HFF-Myc (cell line): Measurements from ENCODE around the gene DPPA2.

Experiments
- DNase-seq: peaks from one replicate; pipeline ENCODE4 v3.0.0-alpha.2; 2011; ENCODE audit warnings: low read depth; ENCODE audit errors: extremely low read depth
- H3K4me3 ChIP-seq: replicated peaks from 2 replicates; pipeline ENCODE4 v1.5.1; 2011; ENCODE audit warnings: low read depth, mild to moderate bottlenecking, control low read depth, low read length
- TF ChIP-seq, protein P1 (sequence below): IDR thresholded peaks from 2 replicates; pipeline ENCODE4 v1.5.1; 2012; ENCODE audit warnings: mild to moderate bottlenecking, low read depth, low read length, control low read depth; ENCODE audit errors: missing control alignments

Gene DPPA2

GRCh38 chr3:109355625-109356441 lies 39.5 kb upstream of the DPPA2 start:
- TF ChIP-seq, protein P1, sequence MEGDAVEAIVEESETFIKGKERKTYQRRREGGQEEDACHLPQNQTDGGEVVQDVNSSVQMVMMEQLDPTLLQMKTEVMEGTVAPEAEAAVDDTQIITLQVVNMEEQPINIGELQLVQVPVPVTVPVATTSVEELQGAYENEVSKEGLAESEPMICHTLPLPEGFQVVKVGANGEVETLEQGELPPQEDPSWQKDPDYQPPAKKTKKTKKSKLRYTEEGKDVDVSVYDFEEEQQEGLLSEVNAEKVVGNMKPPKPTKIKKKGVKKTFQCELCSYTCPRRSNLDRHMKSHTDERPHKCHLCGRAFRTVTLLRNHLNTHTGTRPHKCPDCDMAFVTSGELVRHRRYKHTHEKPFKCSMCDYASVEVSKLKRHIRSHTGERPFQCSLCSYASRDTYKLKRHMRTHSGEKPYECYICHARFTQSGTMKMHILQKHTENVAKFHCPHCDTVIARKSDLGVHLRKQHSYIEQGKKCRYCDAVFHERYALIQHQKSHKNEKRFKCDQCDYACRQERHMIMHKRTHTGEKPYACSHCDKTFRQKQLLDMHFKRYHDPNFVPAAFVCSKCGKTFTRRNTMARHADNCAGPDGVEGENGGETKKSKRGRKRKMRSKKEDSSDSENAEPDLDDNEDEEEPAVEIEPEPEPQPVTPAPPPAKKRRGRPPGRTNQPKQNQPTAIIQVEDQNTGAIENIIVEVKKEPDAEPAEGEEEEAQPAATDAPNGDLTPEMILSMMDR, result no peak
- no peak overlapping the region for H3K4me3 ChIP-seq
- no peak for DNase-seq

DNA sequence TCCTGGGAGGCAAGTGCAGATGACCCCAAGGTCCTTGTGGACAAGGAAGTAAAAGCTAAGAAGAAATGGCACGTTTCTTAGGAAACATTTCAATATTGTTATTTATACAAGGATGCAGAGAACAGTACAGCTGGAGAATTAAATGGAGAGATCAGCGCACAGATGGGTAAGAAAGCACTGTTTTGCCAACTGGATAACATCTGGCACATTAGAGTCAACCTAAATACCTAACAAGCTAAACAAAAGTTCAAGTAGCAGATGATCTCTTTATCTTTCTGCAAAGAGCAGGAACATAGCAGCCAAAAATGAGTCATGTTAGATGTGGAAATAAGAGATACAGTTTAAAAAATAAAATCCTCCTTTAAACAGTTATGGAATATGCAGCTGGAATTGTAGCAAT lies 36.7 kb upstream of the DPPA2 start:
- no peak overlapping the region for H3K4me3 ChIP-seq
- no peak for DNase-seq
- TF ChIP-seq, protein P1, result no peak

DNA sequence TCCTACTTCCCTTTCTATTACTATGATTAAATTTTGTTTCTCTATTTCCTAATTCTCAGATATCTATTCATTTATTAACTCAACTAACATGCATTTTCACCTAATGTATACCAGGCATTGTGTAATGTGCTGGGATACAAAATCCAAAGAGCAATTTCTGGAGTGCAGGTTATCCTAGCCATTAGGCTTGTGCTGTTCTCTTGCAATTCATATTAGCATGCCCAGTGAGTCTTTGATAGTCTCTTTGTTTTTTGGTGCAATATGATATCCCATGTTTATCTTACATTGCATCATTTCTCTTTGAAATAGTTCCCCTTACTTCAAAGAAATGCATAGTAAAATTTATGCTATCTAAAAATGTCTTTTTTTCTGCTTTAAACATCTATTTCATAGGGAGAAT lies 34.9 kb upstream of the DPPA2 start:
- H3K4me3 ChIP-seq, result no peak overlapping the region
- no peak for DNase-seq
- TF ChIP-seq, protein P1, result no peak

DNA sequence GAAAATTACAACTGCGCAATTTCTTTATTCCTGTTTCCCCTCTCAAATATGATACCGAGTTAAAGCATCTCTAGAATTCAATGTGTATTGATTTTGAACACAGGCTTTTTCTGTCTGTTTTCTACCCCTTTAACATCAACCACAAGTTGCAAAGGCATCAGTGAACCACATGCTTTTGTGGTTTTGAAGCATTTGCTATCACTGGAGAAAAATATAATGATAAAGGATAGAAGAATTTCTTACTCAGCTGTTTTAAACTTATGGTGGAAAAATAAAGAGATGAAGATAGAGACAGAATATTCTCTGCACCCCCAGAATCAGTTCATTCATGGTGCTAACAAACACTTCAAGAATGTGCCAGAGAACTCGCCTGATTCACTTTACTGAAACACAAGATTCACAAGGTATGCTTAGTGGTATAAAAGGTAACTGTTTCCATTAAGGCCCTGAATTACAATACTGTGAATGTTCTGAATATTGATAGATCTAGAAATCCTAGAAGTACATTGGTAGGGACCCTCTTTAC lies 30.5 kb upstream of the DPPA2 start:
- no peak overlapping the region for H3K4me3 ChIP-seq
- TF ChIP-seq, protein P1, result no peak
- DNase-seq, result no peak

- TF ChIP-seq, protein P1, result no peak
- no peak for DNase-seq
- H3K4me3 ChIP-seq, result no peak overlapping the region
These were observed 29.8 kb upstream of the DPPA2 start for GRCh38 chr3:109346099-109346498.

DNA sequence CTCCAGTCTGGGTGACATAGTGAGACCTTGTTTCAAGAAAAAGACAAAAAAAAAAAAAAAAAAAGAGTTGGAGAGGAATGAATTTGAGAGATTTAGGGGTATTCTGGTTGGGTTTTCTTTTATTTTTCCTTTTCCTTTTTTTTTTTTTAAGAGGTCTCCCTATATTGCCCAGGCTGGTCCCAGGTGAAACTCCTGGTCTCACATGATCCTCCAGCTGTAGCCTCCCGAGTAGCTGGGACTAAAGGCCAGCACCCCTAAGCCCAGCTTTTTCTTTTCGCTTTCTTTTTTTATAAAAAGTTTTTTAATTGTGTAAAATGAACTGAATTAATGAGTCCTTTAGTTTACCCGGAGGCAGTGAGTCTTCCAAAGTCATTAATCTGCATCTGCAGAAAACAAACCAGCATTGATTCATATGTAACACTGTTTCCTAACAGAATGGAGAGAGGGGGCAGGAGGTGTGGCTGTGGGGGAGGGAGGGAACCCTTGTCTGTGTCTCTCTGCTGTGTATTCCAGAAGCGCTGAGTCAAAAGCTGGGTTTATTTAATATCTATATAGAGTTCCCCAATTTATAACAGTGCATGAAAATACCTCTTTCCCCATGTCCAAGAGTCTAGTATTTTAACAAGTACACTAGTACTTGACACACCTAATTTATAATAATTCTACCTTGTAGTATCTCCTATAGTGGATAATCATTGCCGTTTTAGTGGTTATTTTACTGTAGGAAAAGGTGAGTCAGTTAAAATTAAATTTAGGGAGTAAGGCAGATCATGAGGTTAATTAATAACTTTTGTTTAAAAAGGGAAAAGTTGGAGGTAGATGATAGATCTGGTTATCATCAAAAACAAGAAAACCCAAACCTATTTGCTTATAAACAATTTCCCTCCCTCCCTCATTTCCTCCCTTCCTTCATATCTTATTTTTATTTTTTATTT lies 23.7 kb upstream of the DPPA2 start:
- no peak overlapping the region for H3K4me3 ChIP-seq
- DNase-seq, result no peak
- TF ChIP-seq, protein P1, result no peak
